MCF 10A (cell line): Measurements from ENCODE around the gene BRF1. TPM values are rescaled to one million over a fixed set of nuclear protein-coding genes. Genes with fewer than 3 reads are reported as not detected.

Experiments used
- BruUV-seq: library from RNA; stranded (reverse); fragments of 400-500 nt; replicated peaks from 2 replicates; lab custom pipeline; 2021; lab: Mats Ljungman, UMichigan
- CTCF ChIA-PET: fragments of 300-600 bp; sonication (Branson Sonifier 250); formaldehyde crosslinking; extraction: SDS; loops from one replicate; lab custom pipeline; 2021; ENCODE audit warnings: antibody characterized with exemption, inconsistent platforms; lab: Yijun Ruan, JAX
- POLR2A ChIA-PET: fragments of 300-600, 350-650 bp; sonication (Branson Sonifier 250); formaldehyde crosslinking; extraction: SDS; loops from one replicate; lab custom pipeline; 2020; ENCODE audit warnings: antibody characterized with exemption, inconsistent platforms; lab: Yijun Ruan, JAX
- DNase-seq: peaks from one replicate; pipeline ENCODE4 v3.0.0-alpha.2; 2018; ENCODE audit not compliant: unreplicated experiment
- H3K27ac Mint-ChIP-seq: one replicate; pipeline ENCODE4 v1.8.0; 2022; ENCODE audit warnings: mild to moderate bottlenecking, low read depth, mixed read lengths; ENCODE audit not compliant: unreplicated experiment
- H3K27me3 Mint-ChIP-seq: one replicate; pipeline ENCODE4 v1.8.0; 2022; ENCODE audit warnings: mixed read lengths; ENCODE audit not compliant: insufficient read depth, unreplicated experiment
- H3K36me3 Mint-ChIP-seq: one replicate; pipeline ENCODE4 v1.8.0; 2022; ENCODE audit warnings: mild to moderate bottlenecking, moderate library complexity, mixed read lengths; ENCODE audit not compliant: insufficient read depth, unreplicated experiment
- H3K4me1 Mint-ChIP-seq: one replicate; pipeline ENCODE4 v1.8.0; 2022; ENCODE audit warnings: mixed read lengths; ENCODE audit not compliant: insufficient read depth, unreplicated experiment
- H3K4me3 Mint-ChIP-seq: one replicate; pipeline ENCODE4 v1.8.0; 2022; ENCODE audit warnings: mild to moderate bottlenecking, moderate library complexity, mixed read lengths; ENCODE audit not compliant: unreplicated experiment
- H3K9me3 Mint-ChIP-seq: one replicate; pipeline ENCODE4 v1.8.0; 2022; ENCODE audit warnings: mixed read lengths; ENCODE audit not compliant: unreplicated experiment
- intact Hi-C: fragments of 100-400 bp; cut with micrococcal nuclease; formaldehyde crosslinking; loops from 2 replicates; pipeline ENCODE4 v1.14.1; 2022
- total RNA-seq: library from RNA; stranded (reverse); gene quantifications from 2 replicates; pipeline ENCODE4 v1.2.3, GENCODE V29; 2022
- TF ChIP-seq, protein P1 (sequence below): fragments of 200-600 bp; IDR thresholded peaks from one replicate; pipeline ENCODE4 v1.8.0; 2022; ENCODE audit warnings: antibody characterized with exemption, mild to moderate bottlenecking; ENCODE audit not compliant: unreplicated experiment

BRF1 gene
- total RNA-seq, 1 experiment from 2014 or later: 30.7 TPM

DNA sequence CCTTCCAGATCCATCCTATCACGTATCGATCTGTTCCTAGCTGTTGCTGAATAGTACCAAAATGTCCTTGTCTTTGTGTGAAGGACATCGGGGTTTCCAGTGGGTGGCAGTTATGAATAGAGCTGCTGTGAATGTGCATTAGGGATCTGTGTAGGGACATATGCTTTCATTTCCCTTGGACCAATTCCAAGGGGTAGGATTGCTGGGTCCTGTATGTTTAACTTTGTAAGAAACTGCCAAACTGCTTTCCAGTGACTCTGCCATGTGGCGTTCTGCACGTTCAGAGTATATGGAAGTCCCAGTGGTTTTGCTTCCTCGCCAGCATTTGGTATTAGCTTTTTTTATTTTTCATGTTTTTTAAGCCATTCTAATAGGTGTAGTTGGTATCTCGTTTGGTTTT lies 42.4 kb upstream of the BRF1 start:
- DNase-seq: no peak
- TF ChIP-seq, protein P1, sequence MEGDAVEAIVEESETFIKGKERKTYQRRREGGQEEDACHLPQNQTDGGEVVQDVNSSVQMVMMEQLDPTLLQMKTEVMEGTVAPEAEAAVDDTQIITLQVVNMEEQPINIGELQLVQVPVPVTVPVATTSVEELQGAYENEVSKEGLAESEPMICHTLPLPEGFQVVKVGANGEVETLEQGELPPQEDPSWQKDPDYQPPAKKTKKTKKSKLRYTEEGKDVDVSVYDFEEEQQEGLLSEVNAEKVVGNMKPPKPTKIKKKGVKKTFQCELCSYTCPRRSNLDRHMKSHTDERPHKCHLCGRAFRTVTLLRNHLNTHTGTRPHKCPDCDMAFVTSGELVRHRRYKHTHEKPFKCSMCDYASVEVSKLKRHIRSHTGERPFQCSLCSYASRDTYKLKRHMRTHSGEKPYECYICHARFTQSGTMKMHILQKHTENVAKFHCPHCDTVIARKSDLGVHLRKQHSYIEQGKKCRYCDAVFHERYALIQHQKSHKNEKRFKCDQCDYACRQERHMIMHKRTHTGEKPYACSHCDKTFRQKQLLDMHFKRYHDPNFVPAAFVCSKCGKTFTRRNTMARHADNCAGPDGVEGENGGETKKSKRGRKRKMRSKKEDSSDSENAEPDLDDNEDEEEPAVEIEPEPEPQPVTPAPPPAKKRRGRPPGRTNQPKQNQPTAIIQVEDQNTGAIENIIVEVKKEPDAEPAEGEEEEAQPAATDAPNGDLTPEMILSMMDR: no peak
- Mint-ChIP-seq H3K9me3 (no peaks in the 10 kb centered on the region), H3K27me3 (no peaks in the 10 kb centered on the region), H3K36me3 (peaks cover 4% of the 10 kb centered on the region), H3K4me1 (no peaks in the 10 kb centered on the region), H3K27ac (no peak overlapping the region), H3K4me3 (no peak overlapping the region)
- intact Hi-C loops: no loop called here
- BruUV-seq: no TSS peak
- POLR2A ChIA-PET: no interaction called here
- CTCF ChIA-PET: interaction anchor here (1.2 to 2.8 kb wide), 2 partner anchors 8 to 11 kb away, joined by 3 to 11 read pairs; no protein-coding TSS in a partner anchor

DNA sequence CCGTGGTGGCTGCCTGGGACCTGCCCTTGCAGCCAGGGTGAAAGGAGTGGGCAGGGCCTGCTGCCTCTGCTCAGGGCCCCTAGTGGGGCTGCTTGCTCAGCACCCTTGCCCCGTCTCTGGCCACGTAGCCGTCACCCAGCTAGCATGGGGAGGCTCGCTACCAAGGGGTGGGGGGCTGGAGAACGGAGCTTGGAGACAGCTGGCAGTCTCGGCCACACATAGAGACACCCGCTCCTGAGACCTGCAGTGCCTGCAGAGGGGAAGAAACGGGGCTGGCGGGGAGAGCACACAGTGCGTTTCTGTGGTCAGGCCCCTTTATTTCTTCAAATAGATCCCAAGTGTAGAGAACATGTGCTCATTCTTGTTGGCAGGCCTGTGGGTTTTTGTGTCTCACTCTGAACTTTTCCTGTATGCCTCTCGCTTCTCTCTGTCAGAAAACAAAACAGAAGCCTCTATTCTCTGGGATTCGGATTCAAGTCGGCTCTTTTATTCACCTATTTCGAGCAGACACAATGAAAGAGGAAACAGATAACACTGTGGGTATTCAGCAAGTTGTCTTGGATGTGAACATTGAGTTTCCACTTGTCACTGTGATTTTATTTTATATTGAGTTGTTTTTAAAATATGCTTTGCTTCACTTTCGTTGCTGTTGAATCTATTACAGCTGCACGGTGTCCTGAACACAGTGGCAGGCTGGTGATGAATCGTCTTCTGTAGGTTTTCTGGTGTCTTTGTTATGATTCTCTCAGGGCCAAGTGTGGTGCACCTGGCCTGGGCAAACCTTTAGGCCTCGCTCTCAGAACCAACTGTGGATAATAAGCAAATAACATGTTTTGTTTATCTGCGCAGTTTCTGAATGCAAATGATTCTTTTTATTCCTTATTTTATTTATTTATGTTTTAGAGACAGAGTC lies 40.3 kb upstream of the BRF1 start:
- TF ChIP-seq, protein P1: no peak
- Mint-ChIP-seq H3K4me1 (no peaks in the 10 kb centered on the region), H3K36me3 (peaks cover 4% of the 10 kb centered on the region), H3K27me3 (no peaks in the 10 kb centered on the region), H3K9me3 (no peaks in the 10 kb centered on the region), H3K27ac (no peak overlapping the region), H3K4me3 (no peak overlapping the region)
- ChIA-PET POLR2A (no interaction called here), CTCF (interaction anchor here (1.0 to 2.8 kb wide), 3 partner anchors 11 to 137 kb away, joined by 3 to 11 read pairs (median 5); no protein-coding TSS in a partner anchor)
- DNase-seq: no peak
- intact Hi-C loops: no loop called here
- BruUV-seq: no TSS peak

DNA sequence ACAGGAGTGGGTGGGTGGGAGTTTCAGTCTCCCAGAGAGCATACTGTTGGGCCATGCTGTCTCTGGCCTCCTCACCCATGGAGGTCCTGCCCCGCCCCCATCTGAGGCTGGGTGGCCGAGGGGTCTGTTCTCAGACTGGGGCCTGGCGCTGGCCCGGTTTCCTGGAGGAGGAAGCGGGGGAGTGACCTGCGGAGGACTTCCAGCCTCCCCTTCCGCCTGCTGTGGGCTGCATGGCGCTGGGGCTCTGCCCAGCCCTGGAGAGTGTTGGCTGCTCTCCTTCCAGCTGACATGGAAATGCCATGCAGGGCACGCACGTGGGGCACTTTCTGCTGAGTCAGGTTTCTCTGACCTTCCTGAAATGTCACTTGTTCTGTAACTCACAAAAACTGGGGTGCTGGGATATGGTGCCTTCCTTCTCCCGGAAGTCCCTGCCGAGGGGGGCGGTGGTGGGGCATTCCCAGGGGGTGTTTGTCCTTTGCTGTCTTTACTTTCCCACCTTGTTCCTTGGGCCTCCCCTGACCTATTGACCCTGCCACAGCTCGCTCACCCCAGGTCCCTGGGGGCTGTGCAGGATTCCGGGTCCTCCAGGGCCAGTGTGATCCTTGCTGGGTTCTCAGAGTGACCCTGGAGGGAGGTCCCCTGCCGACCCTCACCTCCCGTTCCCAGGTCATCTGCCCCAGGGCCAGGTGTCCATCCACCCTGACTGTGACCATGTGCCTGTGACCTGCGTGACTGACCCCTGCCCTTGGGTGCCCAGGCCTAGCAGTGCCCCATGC lies 37.4 kb upstream of the BRF1 start:
- TF ChIP-seq, protein P1: no peak
- H3K4me3 Mint-ChIP-seq: no peak overlapping the region
- no peak for DNase-seq
- ChIA-PET CTCF (interaction anchor here (1.9 kb wide), 1 partner anchor 33 kb away, joined by 6 read pairs; no protein-coding TSS in a partner anchor), POLR2A (interaction anchor here (1.0 kb wide), 1 partner anchor 250 kb away, joined by 3 read pairs; no protein-coding TSS in a partner anchor)
- no peaks in the 10 kb centered on the region for H3K27me3 Mint-ChIP-seq
- H3K4me1 Mint-ChIP-seq: no peaks in the 10 kb centered on the region
- no TSS peak for BruUV-seq
- intact Hi-C loops: no loop called here
- H3K27ac Mint-ChIP-seq: no peak overlapping the region
- no peaks in the 10 kb centered on the region for H3K9me3 Mint-ChIP-seq
- H3K36me3 Mint-ChIP-seq: peaks cover 4% of the 10 kb centered on the region

DNA sequence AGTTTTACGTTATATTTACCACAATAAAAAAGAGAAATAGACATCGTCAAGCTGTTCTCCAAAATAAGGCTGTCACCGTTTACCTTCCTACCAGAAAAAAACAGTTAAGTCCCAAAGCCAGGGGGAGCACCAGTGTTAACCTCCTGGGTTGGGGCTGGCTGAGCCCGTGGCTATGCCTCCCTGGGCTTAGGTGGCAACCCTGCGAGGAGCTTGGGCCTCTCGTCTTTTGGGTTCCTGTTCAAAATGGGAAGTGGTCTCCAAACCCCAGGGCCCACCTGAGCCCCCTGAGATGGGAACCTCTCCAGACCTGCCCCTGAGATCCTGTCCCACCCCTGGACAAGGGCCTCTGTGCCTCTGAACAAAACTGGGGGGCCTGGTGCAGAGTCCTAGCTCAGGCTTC lies 36.6 kb upstream of the BRF1 start:
- TF ChIP-seq, protein P1: no peak
- Mint-ChIP-seq H3K4me3 (no peak overlapping the region), H3K9me3 (no peaks in the 10 kb centered on the region), H3K4me1 (no peaks in the 10 kb centered on the region), H3K27ac (no peak overlapping the region), H3K27me3 (no peaks in the 10 kb centered on the region), H3K36me3 (peaks cover 4% of the 10 kb centered on the region)
- CTCF ChIA-PET: no interaction called here
- no TSS peak for BruUV-seq
- no peak for DNase-seq
- POLR2A ChIA-PET: no interaction called here
- intact Hi-C loops: no loop called here
